AG04449 (cell line): ENCODE data around the gene UNC119.

ENCODE experiments used
- CTCF ChIA-PET: fragments of 350-600 bp; formaldehyde crosslinking; extraction: SDS; loops from one replicate; lab custom pipeline; 2021; ENCODE audit warnings: antibody characterized with exemption; lab: Yijun Ruan, JAX
- POLR2A ChIA-PET: fragments of 400-600, 350-600 bp; formaldehyde crosslinking; extraction: SDS; loops from one replicate; lab custom pipeline; 2020; ENCODE audit warnings: antibody characterized with exemption, inconsistent platforms; lab: Yijun Ruan, JAX
- DNase-seq: peaks from one replicate; pipeline ENCODE4 v3.0.0-alpha.2; 2010; ENCODE audit warnings: low read depth, low spot score
- H3K4me3 ChIP-seq: 2 replicates; pipeline ENCODE4 v1.5.1; 2011; ENCODE audit warnings: low read depth, mild to moderate bottlenecking, control low read depth, low read length
- CTCF ChIP-seq: IDR thresholded peaks from one replicate; pipeline ENCODE4 v1.5.1; 2011; ENCODE audit warnings: mild to moderate bottlenecking, moderate library complexity, low read length, control low read depth, inconsistent platforms; ENCODE audit not compliant: insufficient read depth; ENCODE audit errors: missing control alignments

The UNC119 gene

GRCh38 chr17:28547623-28548416, 4.6 kb downstream of the UNC119 start:
- ChIA-PET POLR2A (no interaction called here), CTCF (interaction anchor here (0.6 to 8.9 kb wide), 18 partner anchors 10 to 100 kb away, joined by 3 to 107 read pairs (median 6); partner anchors contain the start of gene PIGS)
- H3K4me3 ChIP-seq, result no peak overlapping the region
- peak; percentile 87 for TF ChIP-seq CTCF
- no peak for DNase-seq

GRCh38 chr17:28547096-28547622, 5.3 kb downstream of the UNC119 start:
- DNase-seq, result no peak

GRCh38 chr17:28545787-28546415, 6.5 kb downstream of the UNC119 start:
- CTCF ChIA-PET, result interaction anchor here (1.7 to 8.9 kb wide), 5 partner anchors 9 to 67 kb away, joined by 5 to 107 read pairs (median 14); no protein-coding TSS in a partner anchor

More at GRCh38 chr17:28547096-28547622, 5.3 kb downstream of the UNC119 start:
- TF ChIP-seq CTCF, result no peak
- ChIA-PET POLR2A (no interaction called here), CTCF (interaction anchor here (1.0 to 8.9 kb wide), 13 partner anchors 10 to 99 kb away, joined by 3 to 107 read pairs (median 11); partner anchors contain the start of gene PIGS)
- no peak overlapping the region for H3K4me3 ChIP-seq

GRCh38 chr17:28545141-28545503, 7.3 kb downstream of the UNC119 start:
- POLR2A ChIA-PET, result no interaction called here
- no peak for TF ChIP-seq CTCF
- CTCF ChIA-PET, result interaction anchor here (1.2 to 8.9 kb wide), 4 partner anchors 8 to 65 kb away, joined by 3 to 107 read pairs (median 42); no protein-coding TSS in a partner anchor

More at GRCh38 chr17:28545787-28546415, 6.5 kb downstream of the UNC119 start:
- DNase-seq, result no peak
- H3K4me3 ChIP-seq, result no peak overlapping the region
- POLR2A ChIA-PET, result interaction anchor here (0.9 kb wide), 1 partner anchor 26 kb away, joined by 3 read pairs; the partner anchor contains the start of gene PIGS
- no peak for TF ChIP-seq CTCF

GRCh38 chr17:28544402-28545140, 7.9 kb downstream of the UNC119 start:
- ChIA-PET CTCF (interaction anchor here (1.2 to 8.9 kb wide), 3 partner anchors 7 to 50 kb away, joined by 3 to 107 read pairs (median 77); no protein-coding TSS in a partner anchor), POLR2A (no interaction called here)
- H3K4me3 ChIP-seq, result no peak overlapping the region
- DNase-seq, result no peak
- TF ChIP-seq CTCF, result no peak

More at GRCh38 chr17:28545141-28545503, 7.3 kb downstream of the UNC119 start:
- no peak for DNase-seq
- H3K4me3 ChIP-seq, result no peak overlapping the region
